Cardiac muscle cell (in vitro differentiated cells and primary cell): ENCODE measurements around the gene SLC25A52. TPM values are rescaled to one million over a fixed set of nuclear protein-coding genes. Genes with fewer than 3 reads are reported as not detected.

ENCODE experiments used
- DNase-seq, 2 donors: peaks; one replicate each; pipeline versions ENCODE4 v3.0.0 to v3.0.0-alpha.2; 2010 to 2017; ENCODE audit warnings: low read depth in 1 of 2, low spot score in 1 of 2
- H3K27ac ChIP-seq: fragments of 200-600 bp; sonication (generic); 2 replicates; pipeline ENCODE4 v1.5.1; 2016
- H3K27me3 ChIP-seq: fragments of 200-600 bp; sonication (generic); 2 replicates; pipeline ENCODE4 v1.6.0; 2016; ENCODE audit warnings: control low read depth
- H3K36me3 ChIP-seq: fragments of 200-600 bp; sonication (generic); 2 replicates; pipeline ENCODE4 v1.5.1; 2016; ENCODE audit warnings: control low read depth
- H3K4me1 ChIP-seq: fragments of 200-600 bp; sonication (generic); 2 replicates; pipeline ENCODE4 v1.8.1; 2017; ENCODE audit warnings: low read depth, mild to moderate bottlenecking, mixed run types
- H3K4me3 ChIP-seq: fragments of 200-600 bp; sonication (generic); 2 replicates; pipeline ENCODE4 v1.5.1; 2016; ENCODE audit warnings: mild to moderate bottlenecking
- H3K9me3 ChIP-seq: fragments of 200-600 bp; sonication (generic); 2 replicates; pipeline ENCODE4 v1.5.1; 2017; ENCODE audit warnings: low read depth, mild to moderate bottlenecking, control low read depth
- CTCF ChIP-seq: IDR thresholded peaks from 2 replicates; pipeline ENCODE4 v1.5.1; 2012; ENCODE audit warnings: low read depth, mild to moderate bottlenecking, low read length
- polyA plus RNA-seq: library from polyadenylated mRNA; unstranded; fragments of >200 nt; fragmentation: Nextera tagmentation; extraction: Ambion mirVana; gene quantifications from 2 replicates; pipeline ENCODE4 v1.2.1, GENCODE V29; 2016
- total RNA-seq: library from RNA; depleted of rRNA; stranded (reverse); fragments of >200 nt; gene quantifications from 2 replicates; pipeline ENCODE4 v1.2.3, GENCODE V29; 2016

SLC25A52 gene
- total and polyA plus RNA-seq, 2 experiments from 2014 or later: not detected

- H3K4me1 ChIP-seq: no peaks in the 10 kb centered on the region
- no peaks in the 10 kb centered on the region for H3K9me3 ChIP-seq
- no peak overlapping the region for H3K4me3 ChIP-seq
- H3K27me3 ChIP-seq: no peaks in the 10 kb centered on the region
- H3K36me3 ChIP-seq: no peaks in the 10 kb centered on the region
- TF ChIP-seq CTCF: no peak
- no peak for DNase-seq
- no peak overlapping the region for H3K27ac ChIP-seq
Observed at GRCh38 chr18:31716362-31716761, 44.3 kb downstream of the SLC25A52 start.

- Histone ChIP-seq H3K36me3 (no peaks in the 10 kb centered on the region), H3K27me3 (no peaks in the 10 kb centered on the region), H3K9me3 (no peaks in the 10 kb centered on the region), H3K27ac (no peak overlapping the region), H3K4me1 (no peaks in the 10 kb centered on the region), H3K4me3 (no peak overlapping the region)
- DNase-seq: no peak
- no peak for TF ChIP-seq CTCF
Observed at GRCh38 chr18:31711365-31712172, 49.1 kb downstream of the SLC25A52 start.

- Histone ChIP-seq H3K36me3 (no peaks in the 10 kb centered on the region), H3K4me1 (no peaks in the 10 kb centered on the region), H3K27ac (no peak overlapping the region), H3K27me3 (no peaks in the 10 kb centered on the region), H3K4me3 (no peak overlapping the region), H3K9me3 (no peaks in the 10 kb centered on the region)
- DNase-seq: no peak
- no peak for TF ChIP-seq CTCF
Observed at GRCh38 chr18:31710826-31711225, 49.9 kb downstream of the SLC25A52 start.

Other genes with a start within 250 kb of the SLC25A52 start
- gene TTR, start 169.0 kb downstream of the SLC25A52 start, total RNA-seq: 0.98 TPM in 1 of 2 replicates, not detected in the other
- gene TTR, start 169.0 kb downstream of the SLC25A52 start, polyA plus RNA-seq: 2.7 TPM in 1 of 2 replicates, not detected in the other
- 3.7 and 5.5 TPM in 2 replicates for gene B4GALT6, start 76.3 kb downstream of the SLC25A52 start, total RNA-seq
- gene B4GALT6, start 76.3 kb downstream of the SLC25A52 start, polyA plus RNA-seq: 3.6 and 5.0 TPM in 2 replicates
- gene TRAPPC8, start 182.2 kb upstream of the SLC25A52 start, total RNA-seq: 15.6 and 25.7 TPM in 2 replicates
- 11.8 and 13.4 TPM in 2 replicates for gene TRAPPC8, start 182.2 kb upstream of the SLC25A52 start, polyA plus RNA-seq